ENCODE results near the gene TNK1. TPM values are rescaled to one million over a fixed set of nuclear protein-coding genes. Genes with fewer than 3 reads are reported as not detected.

Gene TNK1
- total and polyA plus RNA-seq, 7 donors: 2.1 to 14.6 (median 5.4) TPM

DNA sequence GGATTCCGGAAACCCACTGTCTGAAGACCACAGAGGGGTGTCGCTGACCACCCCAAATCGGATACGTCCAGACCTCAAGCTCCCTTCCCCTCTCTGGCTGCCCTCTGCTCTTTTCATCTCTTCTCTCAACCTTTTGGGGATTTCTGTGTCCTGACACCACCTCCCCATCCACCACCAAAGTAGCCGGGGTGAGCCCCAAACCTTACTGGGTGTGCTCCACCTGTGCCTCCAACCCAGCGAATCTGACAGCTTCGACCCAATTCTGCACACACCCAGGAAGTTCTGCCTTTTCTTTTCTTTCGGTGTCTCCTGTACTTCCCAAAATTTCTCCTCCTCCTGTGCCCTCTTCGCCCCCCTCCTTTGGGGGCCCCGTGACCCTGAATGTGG, 28.4 kb upstream of the TNK1 start:
- H3K4me1 ChIP-seq: peaks cover 0 to 66% (median 50%) of the 10 kb centered on the region in 4 donors
- H3K27me3 ChIP-seq: no peaks in the 10 kb centered on the region
- WGBS, 2 donors: 19 to 32% methylated on average over 10 of the region's 10 CpGs
- H3K27ac ChIP-seq: peak overlapping the region; percentile 93 to 100 (median 98)
- DNase-seq: no peak
- intact Hi-C loops (cut with DNase I): loop anchor here (2.0 kb wide), 2 partner anchors 72 to 236 kb away; partner anchors contain the start of gene SLC2A4
- no peaks in the 10 kb centered on the region for H3K36me3 ChIP-seq
- H3K4me3 ChIP-seq: peak overlapping the region; percentile 71 to 91 (median 86)
- no peak for TF ChIP-seq POLR2AphosphoS5 (IDR thresholded peaks at IDR 0.05)
- peak; percentile 48 to 80 (median 70) for TF ChIP-seq CTCF (IDR thresholded peaks at IDR 0.05)
- TF ChIP-seq POLR2A (IDR thresholded peaks at IDR 0.05): no peak
- TF ChIP-seq EP300 (IDR thresholded peaks at IDR 0.05): no peak
- H3K9me3 ChIP-seq: no peaks in the 10 kb centered on the region

DNA sequence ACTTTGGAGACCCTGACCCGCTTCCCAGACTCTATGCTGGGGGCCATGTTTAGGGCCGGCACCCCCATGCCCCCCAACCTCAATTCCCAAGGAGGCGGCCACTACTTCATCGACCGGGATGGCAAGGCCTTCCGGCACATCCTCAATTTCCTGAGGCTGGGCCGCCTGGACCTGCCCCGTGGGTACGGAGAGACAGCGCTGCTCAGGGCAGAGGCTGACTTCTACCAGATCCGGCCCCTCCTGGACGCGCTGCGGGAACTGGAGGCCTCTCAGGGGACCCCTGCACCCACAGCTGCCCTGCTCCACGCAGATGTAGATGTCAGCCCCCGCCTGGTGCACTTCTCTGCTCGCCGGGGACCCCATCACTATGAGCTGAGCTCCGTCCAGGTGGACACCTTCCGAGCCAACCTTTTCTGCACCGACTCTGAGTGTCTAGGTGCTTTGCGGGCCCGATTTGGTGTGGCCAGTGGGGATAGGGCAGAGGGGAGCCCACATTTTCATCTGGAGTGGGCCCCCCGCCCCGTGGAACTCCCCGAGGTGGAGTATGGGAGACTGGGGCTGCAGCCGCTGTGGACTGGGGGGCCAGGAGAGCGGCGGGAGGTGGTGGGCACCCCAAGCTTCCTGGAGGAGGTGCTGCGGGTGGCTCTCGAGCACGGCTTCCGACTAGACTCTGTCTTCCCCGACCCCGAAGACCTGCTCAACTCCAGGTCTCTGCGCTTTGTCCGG, 27.8 kb upstream of the TNK1 start:
- Histone ChIP-seq H3K9me3 (no peaks in the 10 kb centered on the region), H3K27ac (peak overlapping the region; percentile 93 to 100 (median 98)), H3K36me3 (no peaks in the 10 kb centered on the region), H3K4me1 (peaks cover 0 to 66% (median 50%) of the 10 kb centered on the region in 4 donors), H3K4me3 (peak overlapping the region in 3 of 4 donors; percentile 71 to 91 (median 90)), H3K27me3 (no peaks in the 10 kb centered on the region)
- TF ChIP-seq POLR2AphosphoS5 (IDR thresholded peaks at IDR 0.05): no peak
- TF ChIP-seq CTCF (IDR thresholded peaks at IDR 0.05): no peak
- no peak for TF ChIP-seq EP300 (IDR thresholded peaks at IDR 0.05)
- TF ChIP-seq POLR2A (IDR thresholded peaks at IDR 0.05): no peak
- no peak for DNase-seq
- intact Hi-C loops (cut with DNase I): loop anchor here (2.0 kb wide), 2 partner anchors 72 to 236 kb away; partner anchors contain the start of gene SLC2A4
- WGBS, 2 donors: 89 to 92% methylated on average over 37 of the region's 37 CpGs

DNA sequence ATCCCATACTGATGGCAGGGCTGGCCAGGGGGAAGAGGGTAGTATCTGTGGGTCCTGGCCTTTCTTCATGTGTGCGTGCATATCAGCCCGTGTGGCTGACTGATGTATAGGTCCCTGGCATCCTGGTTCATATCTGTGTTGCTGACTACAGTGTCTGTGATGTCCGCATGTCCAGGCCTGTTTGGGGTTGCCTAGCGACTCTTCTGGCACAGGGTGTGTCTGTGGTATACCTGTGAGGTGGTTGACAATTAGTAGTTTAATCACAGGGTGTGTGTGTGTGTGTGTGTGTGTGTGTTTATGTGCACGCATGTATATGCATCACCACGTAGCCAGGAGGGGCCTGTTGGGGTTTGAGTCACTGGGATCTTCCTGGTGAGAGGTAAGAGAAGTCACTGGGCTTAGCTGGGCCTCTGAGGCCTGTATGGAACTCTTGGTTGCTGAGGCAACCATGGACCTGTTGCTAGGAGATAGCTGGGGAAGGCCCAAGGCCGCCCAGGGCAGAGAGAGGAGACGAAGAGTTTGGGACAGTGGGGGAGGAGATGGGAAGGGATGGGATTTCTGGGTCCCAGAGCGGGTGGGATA, 26.5 kb upstream of the TNK1 start:
- no peak for TF ChIP-seq POLR2AphosphoS5 (IDR thresholded peaks at IDR 0.05)
- no peak for TF ChIP-seq EP300 (IDR thresholded peaks at IDR 0.05)
- TF ChIP-seq POLR2A (IDR thresholded peaks at IDR 0.05): no peak
- TF ChIP-seq CTCF (IDR thresholded peaks at IDR 0.05): no peak
- WGBS, 2 donors: 59 to 73% methylated on average over 9 of the region's 9 CpGs
- H3K4me3 ChIP-seq: no peak overlapping the region
- intact Hi-C loops (cut with DNase I): loop anchor here (2.0 kb wide), 1 partner anchor 206 kb away; the partner anchor contains the start of gene SENP3
- no peaks in the 10 kb centered on the region for H3K36me3 ChIP-seq
- peak overlapping the region; percentile 16 to 99 (median 51) for H3K27ac ChIP-seq
- H3K27me3 ChIP-seq: no peaks in the 10 kb centered on the region
- no peaks in the 10 kb centered on the region for H3K9me3 ChIP-seq
- H3K4me1 ChIP-seq: peaks cover 0 to 62% (median 48%) of the 10 kb centered on the region in 4 donors
- no peak for DNase-seq

GRCh38 chr17:7355053-7355452, 25.8 kb upstream of the TNK1 start, which contains the start of gene TMEM95:
Gene TMEM95 (plus strand): TSS chr17:7355156. CDS start chr17:7355205, 49 bp downstream.
- Histone ChIP-seq H3K36me3 (no peaks in the 10 kb centered on the region), H3K9me3 (no peaks in the 10 kb centered on the region), H3K27ac (peak within 1 kb of the TSS; percentile 41 to 99 (median 51)), H3K4me3 (no peak within 1 kb of the TSS), H3K4me1 (peaks cover 0 to 55% (median 41%) of the 10 kb centered on the region in 4 donors), H3K27me3 (no peaks in the 10 kb centered on the region)
- no peak for TF ChIP-seq EP300 (IDR thresholded peaks at IDR 0.05)
- no peak for TF ChIP-seq POLR2A (IDR thresholded peaks at IDR 0.05)
- peak in 1 of 4 donors; percentile 14 for TF ChIP-seq POLR2AphosphoS5 (IDR thresholded peaks at IDR 0.05)
- no peak for TF ChIP-seq CTCF (IDR thresholded peaks at IDR 0.05)
- peak; percentile 78 for DNase-seq
- intact Hi-C loops (cut with DNase I): loop anchor here (2.0 kb wide), 1 partner anchor 206 kb away; the partner anchor contains the start of gene SENP3
- WGBS, 2 donors: 64 to 74% methylated on average over 10 of the region's 10 CpGs
